SK-N-SH (cell line): Measurements from ENCODE around the gene KNL1. TPM values are rescaled to one million over a fixed set of nuclear protein-coding genes. Genes with fewer than 3 reads are reported as not detected.
"Not testable (repeated sequence)": the region's sequence is repeated elsewhere in the genome, so short reads cannot be mapped to it uniquely, and the experiment has no call there.

Experiments
- CTCF ChIA-PET: fragments of 300-600, 350-600 bp; formaldehyde crosslinking; extraction: SDS; loops from one replicate; lab custom pipeline; 2021; lab: Yijun Ruan, JAX
- POLR2A ChIA-PET: fragments of 350-600 bp; sonication (Branson Sonifier 250); formaldehyde crosslinking; extraction: SDS; loops from one replicate; lab custom pipeline; 2020; ENCODE audit warnings: antibody characterized with exemption, inconsistent platforms; lab: Yijun Ruan, JAX
- DNase-seq: peaks from one replicate; pipeline ENCODE4 v3.0.0; 2012
- H2AFZ ChIP-seq: fragments of 200-600 bp; sonication (generic); 2 replicates; pipeline ENCODE4 v1.8.1; 2016; ENCODE audit warnings: antibody characterized with exemption, mild to moderate bottlenecking, low read depth
- H3F3A ChIP-seq: fragments of 200-600 bp; sonication (generic); replicated peaks from 2 replicates; pipeline ENCODE3; 2016; ENCODE audit warnings: antibody characterized with exemption, mild to moderate bottlenecking; ENCODE audit not compliant: insufficient read depth
- H3K27ac ChIP-seq, 2 experiments: fragments of 200-500 bp in 1 of 2; fragments of 200-600 bp in 1 of 2; sonication (Bioruptor generic) in 1 of 2; sonication (generic), shearing (Covaris generic) in 1 of 2; 2 replicates each; pipeline versions ENCODE4 v1.5.1 to v1.6.1; 2014 to 2016; ENCODE audit warnings: low read depth in 2 of 2, inconsistent platforms in 1 of 2, low read length in 1 of 2, mild to moderate bottlenecking in 1 of 2, mixed read lengths in 1 of 2
- H3K27me3 ChIP-seq: fragments of 200-600 bp; sonication (generic), shearing (Covaris generic); 2 replicates; pipeline ENCODE4 v1.6.1; 2016; ENCODE audit warnings: mixed run types; ENCODE audit not compliant: insufficient read depth
- H3K36me3 ChIP-seq, 2 experiments: fragments of 200-500 bp in 1 of 2; fragments of 200-600 bp in 1 of 2; sonication (Bioruptor generic) in 1 of 2; sonication (generic) in 1 of 2; replicated peaks in 1 of 2; 2 replicates each; pipeline versions ENCODE3 to v1.5.1; 2014 to 2016; ENCODE audit warnings: low read length in 1 of 2, mild to moderate bottlenecking in 1 of 2; ENCODE audit not compliant: insufficient read depth in 2 of 2, control insufficient read depth in 1 of 2
- H3K4me1 ChIP-seq, 2 experiments: fragments of 200-500 bp in 1 of 2; fragments of 200-600 bp in 1 of 2; sonication (Bioruptor generic) in 1 of 2; sonication (generic), shearing (Covaris generic) in 1 of 2; 2 replicates each; pipeline versions ENCODE4 v1.5.1 to v1.6.1; 2014 to 2016; ENCODE audit warnings: low read depth in 1 of 2, low read length in 1 of 2, mixed run types in 1 of 2; ENCODE audit not compliant: insufficient read depth in 2 of 2, control insufficient read depth in 1 of 2
- H3K4me2 ChIP-seq: fragments of 200-600 bp; sonication (generic), shearing (Covaris generic); 2 replicates; pipeline ENCODE4 v1.6.1; 2017; ENCODE audit warnings: mixed run types
- H3K4me3 ChIP-seq, 2 experiments: fragments of 200-500 bp in 1 of 2; fragments of 200-600 bp in 1 of 2; sonication (Bioruptor generic) in 1 of 2; sonication (generic), shearing (Covaris generic) in 1 of 2; 2 replicates each; pipeline versions ENCODE4 v1.5.1 to v1.8.1; 2014 to 2016; ENCODE audit warnings: low read depth in 2 of 2, inconsistent platforms in 1 of 2, low read length in 1 of 2, mild to moderate bottlenecking in 1 of 2, mixed read lengths in 1 of 2, moderate library complexity in 1 of 2
- H3K79me2 ChIP-seq: fragments of 200-600 bp; sonication (generic); 2 replicates; pipeline ENCODE4 v1.8.1; 2017; ENCODE audit warnings: mild to moderate bottlenecking; ENCODE audit not compliant: insufficient read depth
- H3K9ac ChIP-seq: fragments of 200-600 bp; sonication (generic); 2 replicates; pipeline ENCODE4 v1.6.1; 2017; ENCODE audit warnings: mixed run types
- H3K9me2 ChIP-seq: fragments of 200-600 bp; sonication (generic); 2 replicates; pipeline ENCODE4 v1.6.1; 2017; ENCODE audit warnings: mixed run types
- H3K9me3 ChIP-seq: fragments of 200-600 bp; sonication (generic); 2 replicates; pipeline ENCODE4 v1.6.1; 2017; ENCODE audit warnings: mixed run types, mild to moderate bottlenecking, moderate library complexity
- H4K20me1 ChIP-seq: fragments of 200-600 bp; sonication (generic); 2 replicates; pipeline ENCODE4 v1.6.1; 2017; ENCODE audit warnings: mild to moderate bottlenecking, mixed run types; ENCODE audit not compliant: insufficient read depth
- CHD2 ChIP-seq: fragments of 150-350 bp; IDR thresholded peaks from 2 replicates; pipeline ENCODE4 v1.6.1; 2018; ENCODE audit warnings: low read length; ENCODE audit not compliant: partially characterized antibody
- GABPA ChIP-seq: IDR thresholded peaks from 2 replicates; pipeline ENCODE4 v1.4.0; 2012; ENCODE audit warnings: low read depth, mild to moderate bottlenecking
- MXI1 ChIP-seq: IDR thresholded peaks from 2 replicates; pipeline ENCODE4 v1.6.1; 2012; ENCODE audit warnings: mild to moderate bottlenecking, low read depth, low read length, improper control_type of control experiment
- NFIC ChIP-seq: IDR thresholded peaks from 2 replicates; pipeline ENCODE4 v1.4.0; 2012; ENCODE audit warnings: borderline replicate concordance
- RAD21 ChIP-seq: IDR thresholded peaks from 2 replicates; pipeline ENCODE4 v1.6.1; 2012; ENCODE audit warnings: mild to moderate bottlenecking, low read length
- RXRA ChIP-seq: IDR thresholded peaks from 2 replicates; pipeline ENCODE4 v1.4.0; 2012; ENCODE audit warnings: low read depth, mild to moderate bottlenecking, borderline replicate concordance
- SIN3A ChIP-seq: IDR thresholded peaks from 2 replicates; pipeline ENCODE4 v1.6.1; 2012; ENCODE audit warnings: low read depth, mild to moderate bottlenecking, low read length, moderate library complexity, borderline replicate concordance
- SMC3 ChIP-seq: IDR thresholded peaks from 2 replicates; pipeline ENCODE4 v1.6.1; 2012; ENCODE audit warnings: low read depth, low read length, improper control_type of control experiment
- YY1 ChIP-seq: IDR thresholded peaks from 2 replicates; pipeline ENCODE4 v1.4.0; 2012; ENCODE audit warnings: low read depth, mild to moderate bottlenecking
- WGBS: methylation state at CpG from one replicate; pipeline ENCODE4 v1.1.6; 2017; ENCODE audit warnings: low lambda C conversion rate; 5-methylcytosine and 5-hydroxymethylcytosine counted together
- polyA plus RNA-seq, 3 experiments: library from polyadenylated mRNA; depleted of rRNA; stranded (reverse); fragments of >200 nt; gene quantifications; 2 replicates each; pipeline ENCODE4 v1.2.3, GENCODE V29; 2012
- TF ChIP-seq, protein P1 (sequence below): IDR thresholded peaks from 2 replicates; pipeline ENCODE4 v1.4.0; 2012; ENCODE audit warnings: low read depth
- TF ChIP-seq, protein P2 (sequence below): fragments of 150-350 bp; IDR thresholded peaks from 2 replicates; pipeline ENCODE4 v1.6.1; 2016; ENCODE audit warnings: mild to moderate bottlenecking, low read depth, low read length
- TF ChIP-seq, protein P3 (sequence below): fragments of 150-350 bp; IDR thresholded peaks from 2 replicates; pipeline ENCODE4 v1.6.1; 2017; ENCODE audit warnings: antibody characterized with exemption, low read length, low read depth, borderline replicate concordance
- TF ChIP-seq, protein P4 (sequence below): IDR thresholded peaks from 2 replicates; pipeline ENCODE4 v1.6.1; 2012; ENCODE audit warnings: mild to moderate bottlenecking, low read depth, low read length, moderate library complexity

The KNL1 gene
- polyA plus RNA-seq, 1 of the 3 experiments (the other 2 are of a cell fraction) = 1.6 TPM

DNA sequence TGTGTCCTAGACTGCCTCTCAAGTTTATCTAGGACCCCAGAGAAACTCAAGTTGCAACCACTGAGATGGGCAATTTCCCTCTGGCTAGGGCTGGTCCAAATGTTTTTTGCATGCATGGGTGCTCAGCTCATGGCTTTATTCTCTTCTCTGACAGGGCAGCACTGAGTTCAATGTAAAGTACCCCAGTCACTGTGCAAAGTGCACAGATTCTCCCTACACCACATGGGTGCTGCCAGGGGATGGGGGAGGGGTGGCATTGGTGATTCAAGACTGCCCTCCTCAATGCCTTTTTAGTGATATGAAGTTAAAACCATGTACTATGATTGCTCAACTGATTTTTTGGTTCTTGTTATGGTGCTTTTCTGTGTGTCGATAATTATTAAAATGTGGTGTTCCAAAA lies 86.1 kb downstream of the KNL1 start:
- TF ChIP-seq, protein P1, sequence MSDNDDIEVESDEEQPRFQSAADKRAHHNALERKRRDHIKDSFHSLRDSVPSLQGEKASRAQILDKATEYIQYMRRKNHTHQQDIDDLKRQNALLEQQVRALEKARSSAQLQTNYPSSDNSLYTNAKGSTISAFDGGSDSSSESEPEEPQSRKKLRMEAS = no peak
- no peak for TF ChIP-seq NFIC
- no peak for TF ChIP-seq RAD21
- TF ChIP-seq, protein P2, sequence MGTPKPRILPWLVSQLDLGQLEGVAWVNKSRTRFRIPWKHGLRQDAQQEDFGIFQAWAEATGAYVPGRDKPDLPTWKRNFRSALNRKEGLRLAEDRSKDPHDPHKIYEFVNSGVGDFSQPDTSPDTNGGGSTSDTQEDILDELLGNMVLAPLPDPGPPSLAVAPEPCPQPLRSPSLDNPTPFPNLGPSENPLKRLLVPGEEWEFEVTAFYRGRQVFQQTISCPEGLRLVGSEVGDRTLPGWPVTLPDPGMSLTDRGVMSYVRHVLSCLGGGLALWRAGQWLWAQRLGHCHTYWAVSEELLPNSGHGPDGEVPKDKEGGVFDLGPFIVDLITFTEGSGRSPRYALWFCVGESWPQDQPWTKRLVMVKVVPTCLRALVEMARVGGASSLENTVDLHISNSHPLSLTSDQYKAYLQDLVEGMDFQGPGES = no peak
- TF ChIP-seq SMC3 = no peak
- TF ChIP-seq YY1 = no peak
- TF ChIP-seq GABPA = no peak
- TF ChIP-seq, protein P3, sequence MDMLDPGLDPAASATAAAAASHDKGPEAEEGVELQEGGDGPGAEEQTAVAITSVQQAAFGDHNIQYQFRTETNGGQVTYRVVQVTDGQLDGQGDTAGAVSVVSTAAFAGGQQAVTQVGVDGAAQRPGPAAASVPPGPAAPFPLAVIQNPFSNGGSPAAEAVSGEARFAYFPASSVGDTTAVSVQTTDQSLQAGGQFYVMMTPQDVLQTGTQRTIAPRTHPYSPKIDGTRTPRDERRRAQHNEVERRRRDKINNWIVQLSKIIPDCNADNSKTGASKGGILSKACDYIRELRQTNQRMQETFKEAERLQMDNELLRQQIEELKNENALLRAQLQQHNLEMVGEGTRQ = no peak
- no peak for TF ChIP-seq CHD2

DNA sequence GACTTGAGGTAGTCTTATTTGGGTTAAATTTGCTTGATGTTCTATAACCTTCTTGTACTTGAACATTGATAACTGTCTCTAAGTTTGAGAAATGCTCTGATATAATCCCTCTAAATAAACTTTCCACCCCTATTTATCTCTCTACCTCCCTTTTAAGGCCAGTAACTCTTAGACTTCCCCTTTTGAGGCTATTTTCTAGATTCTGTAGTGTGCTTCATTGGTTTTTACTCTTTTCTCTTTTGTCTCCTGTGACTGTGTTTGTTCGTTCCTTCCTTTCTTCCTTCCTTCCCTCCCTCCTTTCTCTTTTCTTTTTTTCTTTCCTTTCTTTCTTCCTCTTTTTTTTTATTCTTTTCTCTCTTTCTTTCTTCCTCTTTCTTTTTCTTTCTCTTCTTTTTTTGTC lies 86.9 kb downstream of the KNL1 start:
- H3K27ac ChIP-seq, H4K20me1 ChIP-seq, H3K4me1 ChIP-seq, H3F3A ChIP-seq, H3K36me3 ChIP-seq, H3K79me2 ChIP-seq, H2AFZ ChIP-seq, H3K9me3 ChIP-seq, H3K4me2 ChIP-seq, H3K9ac ChIP-seq, H3K27me3 ChIP-seq, H3K4me3 ChIP-seq, POLR2A ChIA-PET, DNase-seq, H3K9me2 ChIP-seq: not testable (repeated sequence)
- CTCF ChIA-PET = interaction anchor here (1.0 to 2.8 kb wide), 3 partner anchors 13 to 213 kb away, joined by 3 to 16 read pairs (median 15); partner anchors contain the start of genes RAD51 and VPS18
- WGBS = 87% methylated on average over 1 of the region's 1 CpG

More for the DNA sequence above, 86.1 kb downstream of the KNL1 start:
- ChIA-PET CTCF (interaction anchor here (0.9 to 2.8 kb wide), 7 partner anchors 13 to 214 kb away, joined by 3 to 16 read pairs (median 4); partner anchors contain the start of genes RAD51 and VPS18), POLR2A (no interaction called here)
- WGBS = 95% methylated on average over 1 of the region's 1 CpG
- Histone ChIP-seq H3K9me3 (no peaks in the 10 kb centered on the region), H3K9ac (no peak overlapping the region), H3K4me3 (no peak overlapping the region), H3K9me2 (no peaks in the 10 kb centered on the region), H3K36me3 (no peaks in the 10 kb centered on the region), H3K4me1 (no peaks in the 10 kb centered on the region), H3K4me2 (no peak overlapping the region), H3K27me3 (no peaks in the 10 kb centered on the region), H3F3A (peaks cover 5% of the 10 kb centered on the region), H3K79me2 (no peaks in the 10 kb centered on the region), H4K20me1 (no peaks in the 10 kb centered on the region), H3K27ac (no peak overlapping the region), H2AFZ (no peak overlapping the region)
- DNase-seq = no peak

DNA sequence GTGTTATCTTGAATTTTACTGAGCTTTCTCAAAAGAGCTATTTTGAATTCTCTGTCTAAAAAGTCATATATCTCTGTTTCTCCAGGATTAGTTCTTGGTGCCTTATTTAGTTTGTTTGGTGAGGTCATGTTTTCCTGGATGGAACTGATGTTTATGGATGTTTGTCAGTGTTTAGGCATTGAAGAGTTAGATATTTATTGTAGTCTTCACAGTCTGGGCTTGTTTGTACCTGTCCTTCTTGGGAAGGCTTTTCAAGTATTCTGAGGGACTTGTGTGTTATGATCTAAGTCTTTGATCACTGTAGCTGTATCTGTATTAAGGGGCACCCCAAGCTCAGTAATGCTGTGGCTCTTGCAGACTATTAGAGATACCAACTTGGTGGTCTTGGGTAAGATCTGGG lies 90.3 kb downstream of the KNL1 start:
- POLR2A ChIA-PET = interaction anchor here (0.7 kb wide), 1 partner anchor 30 kb away, joined by 4 read pairs; no protein-coding TSS in a partner anchor

More for the DNA sequence above, 90.3 kb downstream of the KNL1 start:
- peaks cover 0 to 4% of the 10 kb centered on the region in 2 experiments for H3K36me3 ChIP-seq
- H4K20me1 ChIP-seq = no peaks in the 10 kb centered on the region
- no peak overlapping the region for H3K9ac ChIP-seq
- no peak for DNase-seq
- no peaks in the 10 kb centered on the region for H3K9me2 ChIP-seq
- no peaks in the 10 kb centered on the region for H3K79me2 ChIP-seq
- no peaks in the 10 kb centered on the region for H3K9me3 ChIP-seq
- H3K27ac ChIP-seq = no peak overlapping the region
- H3K4me2 ChIP-seq = no peak overlapping the region
- peaks cover 5% of the 10 kb centered on the region for H3F3A ChIP-seq
- no peaks in the 10 kb centered on the region for H3K4me1 ChIP-seq
- H2AFZ ChIP-seq = no peak overlapping the region
- H3K27me3 ChIP-seq = no peaks in the 10 kb centered on the region
- no peak overlapping the region for H3K4me3 ChIP-seq
- no peak for TF ChIP-seq RXRA
- TF ChIP-seq, protein P4, sequence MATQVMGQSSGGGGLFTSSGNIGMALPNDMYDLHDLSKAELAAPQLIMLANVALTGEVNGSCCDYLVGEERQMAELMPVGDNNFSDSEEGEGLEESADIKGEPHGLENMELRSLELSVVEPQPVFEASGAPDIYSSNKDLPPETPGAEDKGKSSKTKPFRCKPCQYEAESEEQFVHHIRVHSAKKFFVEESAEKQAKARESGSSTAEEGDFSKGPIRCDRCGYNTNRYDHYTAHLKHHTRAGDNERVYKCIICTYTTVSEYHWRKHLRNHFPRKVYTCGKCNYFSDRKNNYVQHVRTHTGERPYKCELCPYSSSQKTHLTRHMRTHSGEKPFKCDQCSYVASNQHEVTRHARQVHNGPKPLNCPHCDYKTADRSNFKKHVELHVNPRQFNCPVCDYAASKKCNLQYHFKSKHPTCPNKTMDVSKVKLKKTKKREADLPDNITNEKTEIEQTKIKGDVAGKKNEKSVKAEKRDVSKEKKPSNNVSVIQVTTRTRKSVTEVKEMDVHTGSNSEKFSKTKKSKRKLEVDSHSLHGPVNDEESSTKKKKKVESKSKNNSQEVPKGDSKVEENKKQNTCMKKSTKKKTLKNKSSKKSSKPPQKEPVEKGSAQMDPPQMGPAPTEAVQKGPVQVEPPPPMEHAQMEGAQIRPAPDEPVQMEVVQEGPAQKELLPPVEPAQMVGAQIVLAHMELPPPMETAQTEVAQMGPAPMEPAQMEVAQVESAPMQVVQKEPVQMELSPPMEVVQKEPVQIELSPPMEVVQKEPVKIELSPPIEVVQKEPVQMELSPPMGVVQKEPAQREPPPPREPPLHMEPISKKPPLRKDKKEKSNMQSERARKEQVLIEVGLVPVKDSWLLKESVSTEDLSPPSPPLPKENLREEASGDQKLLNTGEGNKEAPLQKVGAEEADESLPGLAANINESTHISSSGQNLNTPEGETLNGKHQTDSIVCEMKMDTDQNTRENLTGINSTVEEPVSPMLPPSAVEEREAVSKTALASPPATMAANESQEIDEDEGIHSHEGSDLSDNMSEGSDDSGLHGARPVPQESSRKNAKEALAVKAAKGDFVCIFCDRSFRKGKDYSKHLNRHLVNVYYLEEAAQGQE = no peak
- TF ChIP-seq, protein P2 = no peak
- no peak for TF ChIP-seq SIN3A
- TF ChIP-seq YY1 = no peak
- TF ChIP-seq MXI1 = no peak
- TF ChIP-seq, all 33 proteins: peak for 0
- CTCF ChIA-PET = interaction anchor here (0.7 kb wide), 1 partner anchor 97 kb away, joined by 3 read pairs; no protein-coding TSS in a partner anchor
